Iris pigment epithelial cell (primary cell): ENCODE results near the gene MIER2.

Experiments
- DNase-seq: peaks from one replicate; pipeline ENCODE4 v3.0.0-alpha.2; 2011; ENCODE audit warnings: low read depth

MIER2 gene

GRCh38 chr19:330503-330902 is 14.1 kb downstream of the MIER2 start:
- no peak for DNase-seq

- DNase-seq: no peak
Observed at GRCh38 chr19:329876-330275, 14.7 kb downstream of the MIER2 start.

- no peak for DNase-seq
Observed at GRCh38 chr19:328025-328505, 16.5 kb downstream of the MIER2 start.

GRCh38 chr19:327291-328024 is 17.1 kb downstream of the MIER2 start:
- no peak for DNase-seq

- no peak for DNase-seq
Observed at GRCh38 chr19:326871-327270, 17.7 kb downstream of the MIER2 start.

- DNase-seq: no peak
Observed at GRCh38 chr19:325937-326565, 18.5 kb downstream of the MIER2 start.

GRCh38 chr19:325173-325936 is 19.2 kb downstream of the MIER2 start:
- no peak for DNase-seq

GRCh38 chr19:324716-325115 is 19.9 kb downstream of the MIER2 start:
- DNase-seq: no peak

- DNase-seq: no peak
Observed at GRCh38 chr19:322616-323015, 22.0 kb downstream of the MIER2 start.

- no peak for DNase-seq
Observed at GRCh38 chr19:318509-318774, 26.2 kb downstream of the MIER2 start.

GRCh38 chr19:317710-318508 is 26.7 kb downstream of the MIER2 start:
- DNase-seq: no peak

- no peak for DNase-seq
Observed at GRCh38 chr19:315811-316210, 28.8 kb downstream of the MIER2 start.

GRCh38 chr19:313988-314815 is 30.4 kb downstream of the MIER2 start:
- DNase-seq: no peak

- no peak for DNase-seq
Observed at GRCh38 chr19:313169-313987, 31.2 kb downstream of the MIER2 start.

GRCh38 chr19:311813-312261 is 32.8 kb downstream of the MIER2 start:
- no peak for DNase-seq

GRCh38 chr19:310781-311496 is 33.7 kb downstream of the MIER2 start:
- DNase-seq: no peak

- DNase-seq: no peak
Observed at GRCh38 chr19:310141-310651, 34.4 kb downstream of the MIER2 start.

GRCh38 chr19:309206-309565 is 35.4 kb downstream of the MIER2 start:
- DNase-seq: no peak

- no peak for DNase-seq
Observed at GRCh38 chr19:308471-309205, 36.0 kb downstream of the MIER2 start.
